Measurements from ENCODE around the gene WWOX.

Gene WWOX

DNA sequence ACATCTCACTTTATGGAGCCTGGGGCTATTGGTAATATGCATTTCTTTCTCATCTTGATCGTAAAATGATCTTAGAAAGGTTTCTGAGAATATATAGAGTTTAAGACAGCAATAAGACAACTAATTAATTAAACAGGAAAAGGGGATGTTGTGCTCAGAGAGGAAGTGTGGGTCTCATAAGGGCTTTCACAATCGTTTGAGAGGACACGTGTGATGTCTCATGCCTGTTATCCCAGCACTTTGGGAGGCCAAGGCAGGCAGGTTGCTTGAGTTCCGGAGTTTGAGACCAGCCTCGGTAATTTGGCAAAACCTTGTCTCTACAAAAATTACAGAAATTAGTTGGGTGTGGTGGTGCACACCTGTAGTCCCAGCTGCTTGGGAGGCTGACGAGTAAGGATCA lies 295.6 kb downstream of the WWOX start:
- DNase-seq (ENCODE audit: low read depth in 3 of 3): no peak

DNA sequence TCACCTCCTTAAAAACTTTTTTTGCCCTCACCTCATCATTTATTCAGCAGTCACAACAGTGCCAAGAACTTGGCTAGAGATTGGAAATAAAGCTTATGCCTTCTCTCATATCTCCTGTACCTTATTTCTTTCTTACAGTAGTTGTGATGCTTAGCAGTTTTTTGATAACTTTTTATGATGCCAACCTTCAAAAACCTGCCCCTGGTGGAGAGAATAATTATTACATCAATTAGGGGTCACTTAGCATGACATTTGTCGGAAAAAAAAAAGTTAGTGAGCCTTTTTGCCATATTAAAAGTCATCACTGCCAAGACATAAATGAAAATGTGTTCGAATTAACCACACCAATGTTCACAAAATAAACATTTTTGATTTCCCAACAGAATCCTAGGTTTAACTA lies 296.6 kb downstream of the WWOX start:
- no peak for DNase-seq (ENCODE audit: low read depth in 3 of 3)

- DNase-seq (ENCODE audit: low read depth in 3 of 3): no peak
These were observed 297.2 kb downstream of the WWOX start for GRCh38 chr16:78396673-78397072.

GRCh38 chr16:78399384-78399783 lies 299.9 kb downstream of the WWOX start:
- no peak for DNase-seq (ENCODE audit: low read depth in 3 of 3)

GRCh38 chr16:78402833-78403232 lies 303.4 kb downstream of the WWOX start:
- no peak for DNase-seq (ENCODE audit: low read depth in 3 of 3)

GRCh38 chr16:78405040-78405439 lies 305.6 kb downstream of the WWOX start:
- DNase-seq (ENCODE audit: low read depth in 3 of 3): no peak

DNA sequence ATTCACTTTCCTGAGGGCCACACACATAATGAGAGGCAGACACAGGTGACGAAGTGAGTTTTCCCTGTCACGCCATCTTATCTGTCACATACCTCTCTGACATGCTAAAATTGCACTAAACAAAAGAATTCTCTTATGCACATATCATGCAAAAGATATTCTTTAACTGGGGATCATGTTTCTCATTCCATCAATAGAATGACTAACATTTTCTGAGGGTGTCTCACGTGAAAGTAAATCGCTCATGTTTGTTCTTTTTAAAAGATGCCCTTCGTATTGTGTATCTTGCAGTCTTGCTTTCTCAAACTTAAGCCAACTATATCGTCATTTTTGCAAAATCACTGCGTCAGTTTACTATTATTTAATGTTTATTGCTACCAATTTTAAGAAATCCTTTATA lies 306.4 kb downstream of the WWOX start:
- no peak for DNase-seq (ENCODE audit: low read depth in 3 of 3)

DNA sequence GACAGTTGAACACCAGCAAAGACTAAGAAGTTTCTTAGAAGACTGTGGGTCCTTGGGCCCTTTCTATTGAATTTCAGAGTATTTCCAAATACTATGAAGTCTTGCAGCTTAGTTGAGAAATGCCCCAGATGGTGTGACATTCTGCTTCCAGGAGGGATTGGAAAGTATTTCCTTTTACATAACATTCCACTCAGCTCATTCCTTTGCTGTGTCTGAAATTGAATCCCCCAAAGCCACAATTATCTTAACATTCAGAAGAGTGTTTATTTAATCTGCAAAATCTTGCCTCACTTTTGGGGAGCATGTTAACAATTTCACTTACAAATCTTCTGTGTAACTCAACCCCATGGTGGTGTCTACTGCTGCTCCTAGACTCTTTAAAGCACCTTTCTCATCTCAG lies 307.7 kb downstream of the WWOX start:
- DNase-seq (ENCODE audit: low read depth in 3 of 3): no peak

- no peak for DNase-seq (ENCODE audit: low read depth in 3 of 3)
These were observed 314.2 kb downstream of the WWOX start for GRCh38 chr16:78413651-78414050.

GRCh38 chr16:78415013-78415412 lies 315.6 kb downstream of the WWOX start:
- DNase-seq (ENCODE audit: low read depth in 3 of 3): no peak

GRCh38 chr16:78415669-78416068 lies 316.2 kb downstream of the WWOX start:
- DNase-seq (ENCODE audit: low read depth in 3 of 3): no peak

DNA sequence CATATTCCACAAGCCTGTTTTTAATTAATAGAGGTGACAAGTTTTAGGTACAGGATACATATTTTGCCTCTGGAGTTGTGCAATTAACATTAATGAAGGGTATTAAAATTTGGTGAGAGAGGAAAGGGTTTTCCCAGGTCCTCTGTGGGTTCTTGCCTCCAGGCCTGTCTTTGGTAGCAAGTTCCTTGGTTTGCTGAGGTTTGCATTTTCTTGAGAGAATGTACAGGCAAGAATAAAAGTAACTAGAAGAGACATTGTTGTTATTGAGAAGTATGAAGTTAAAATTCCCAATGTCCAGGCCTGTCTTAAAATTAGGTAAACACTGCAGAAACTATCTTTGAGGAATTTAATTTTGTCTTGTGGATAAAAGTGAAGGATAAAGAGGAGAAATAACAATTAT lies 316.9 kb downstream of the WWOX start:
- no peak for DNase-seq (ENCODE audit: low read depth in 3 of 3)

- no peak for DNase-seq (ENCODE audit: low read depth in 3 of 3)
These were observed 321.8 kb downstream of the WWOX start for GRCh38 chr16:78421181-78421708.

DNA sequence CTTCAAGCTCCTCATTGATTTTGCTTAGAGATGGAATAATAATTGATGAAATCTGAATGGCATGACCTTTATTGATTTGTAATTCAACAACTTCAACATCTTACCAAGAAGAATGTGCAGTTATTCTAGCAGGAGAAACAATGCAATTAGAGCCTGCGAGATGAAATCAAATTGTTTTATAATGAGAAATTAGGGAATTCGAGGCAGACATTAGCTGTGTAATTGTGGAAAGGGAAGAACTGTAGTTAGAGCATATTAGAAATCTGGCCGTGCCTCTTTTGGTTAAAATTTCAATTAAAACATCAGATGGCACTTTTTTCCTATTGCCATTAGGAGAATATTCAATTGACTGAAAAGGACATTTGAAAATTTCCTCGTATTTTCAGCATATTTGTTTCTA lies 325.8 kb downstream of the WWOX start:
- no peak for DNase-seq (ENCODE audit: low read depth in 3 of 3)

DNA sequence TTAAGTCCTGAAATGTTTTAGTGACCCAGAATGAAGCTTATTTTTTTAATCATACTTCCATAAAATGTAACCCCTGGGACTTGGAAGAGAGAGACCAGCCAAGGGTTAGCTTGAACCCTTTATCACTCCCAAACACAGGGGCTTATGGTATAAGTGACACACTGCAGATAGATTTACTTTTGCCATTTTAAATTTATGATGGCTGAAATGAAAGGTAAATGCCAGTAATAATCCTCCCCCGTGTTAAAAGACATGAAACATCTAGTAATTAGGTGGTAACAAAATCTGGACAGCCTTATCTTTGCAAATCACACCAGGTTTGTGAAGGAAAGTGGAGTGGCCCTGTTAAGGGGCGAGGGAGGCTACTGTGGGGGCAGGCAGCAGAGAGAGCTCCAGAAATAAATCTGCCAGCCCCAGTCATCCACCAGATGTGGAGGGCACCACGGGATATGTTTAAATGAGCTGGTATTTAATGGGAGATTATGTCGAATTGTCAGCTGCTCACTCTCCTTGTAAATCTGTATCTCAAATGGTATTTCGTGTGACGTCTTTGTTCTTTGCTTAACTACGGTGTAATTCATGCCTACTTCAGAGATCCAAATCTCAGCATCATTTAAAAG lies 326.5 kb downstream of the WWOX start:
- no peak for DNase-seq (ENCODE audit: low read depth in 3 of 3)

- DNase-seq (ENCODE audit: low read depth in 3 of 3): no peak
These were observed 328.7 kb downstream of the WWOX start for GRCh38 chr16:78428193-78428592.

- no peak for DNase-seq (ENCODE audit: low read depth in 3 of 3)
These were observed 330.8 kb downstream of the WWOX start for GRCh38 chr16:78430281-78430680.

DNA sequence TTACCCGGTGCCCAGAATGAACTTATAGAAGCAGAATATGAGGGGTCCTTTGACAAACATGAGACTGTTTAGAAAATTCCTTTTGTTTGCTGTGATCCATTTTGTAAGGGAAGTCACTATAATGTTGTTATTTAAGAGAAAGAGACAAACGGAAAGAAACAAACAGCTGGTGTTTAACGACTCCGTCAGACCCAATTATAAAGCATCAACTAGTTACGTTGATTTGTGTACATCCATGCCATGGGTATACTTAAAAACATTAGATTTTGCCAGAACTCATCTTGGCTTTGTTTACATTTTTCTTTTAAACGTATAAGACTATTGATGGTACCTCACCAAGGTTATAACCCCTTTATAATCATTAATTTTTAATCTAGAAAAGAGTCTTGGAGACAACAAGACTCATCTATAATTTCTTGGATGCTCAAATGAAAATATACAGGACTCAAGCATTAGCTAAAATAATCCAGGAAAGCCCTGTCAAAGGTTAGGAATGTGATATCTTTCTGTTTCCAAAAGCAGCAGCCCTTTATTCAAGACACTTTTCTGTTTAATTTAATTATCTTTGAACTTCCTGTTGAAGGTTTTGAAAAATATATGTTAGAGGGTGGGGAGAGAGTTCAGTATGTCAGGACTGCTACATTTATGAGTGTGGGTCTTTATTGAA lies 331.7 kb downstream of the WWOX start:
- DNase-seq (ENCODE audit: low read depth in 3 of 3): no peak

GRCh38 chr16:78431701-78432100 lies 332.2 kb downstream of the WWOX start:
- DNase-seq (ENCODE audit: low read depth in 3 of 3): no peak

DNA sequence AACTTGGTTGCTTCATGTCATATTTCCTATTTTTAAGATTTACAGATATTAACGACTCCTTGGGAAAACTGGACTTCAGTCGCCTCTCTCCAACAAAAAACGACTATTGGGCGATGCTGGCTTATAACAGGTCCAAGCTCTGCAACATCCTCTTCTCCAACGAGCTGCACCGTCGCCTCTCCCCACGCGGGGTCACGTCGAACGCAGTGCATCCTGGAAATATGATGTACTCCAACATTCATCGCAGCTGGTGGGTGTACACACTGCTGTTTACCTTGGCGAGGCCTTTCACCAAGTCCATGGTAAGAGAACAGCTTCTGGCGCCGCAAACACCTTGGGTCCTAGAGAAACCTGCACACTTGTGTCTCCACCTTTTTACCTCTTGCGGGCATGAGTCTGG lies 333.0 kb downstream of the WWOX start:
- DNase-seq (ENCODE audit: low read depth in 3 of 3): no peak

DNA sequence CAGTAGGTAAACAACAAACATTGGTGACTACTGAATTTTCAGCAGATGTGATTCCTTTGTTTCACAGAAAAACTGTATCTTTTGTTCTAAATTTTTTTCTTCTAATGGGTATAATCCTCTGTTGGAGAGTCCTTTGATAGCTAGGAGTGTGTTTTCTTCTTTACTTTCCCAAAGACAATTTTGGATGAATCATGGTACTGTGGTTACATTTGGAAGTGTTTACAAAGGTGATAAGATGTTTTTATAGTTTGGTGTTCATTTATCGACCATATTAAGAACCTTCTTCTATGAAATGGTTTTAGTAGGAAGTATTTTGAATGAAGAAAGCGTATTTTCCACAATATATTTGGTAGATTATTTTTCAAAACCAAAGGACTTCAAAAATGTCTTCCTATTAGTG lies 333.7 kb downstream of the WWOX start:
- DNase-seq (ENCODE audit: low read depth in 3 of 3): no peak

DNA sequence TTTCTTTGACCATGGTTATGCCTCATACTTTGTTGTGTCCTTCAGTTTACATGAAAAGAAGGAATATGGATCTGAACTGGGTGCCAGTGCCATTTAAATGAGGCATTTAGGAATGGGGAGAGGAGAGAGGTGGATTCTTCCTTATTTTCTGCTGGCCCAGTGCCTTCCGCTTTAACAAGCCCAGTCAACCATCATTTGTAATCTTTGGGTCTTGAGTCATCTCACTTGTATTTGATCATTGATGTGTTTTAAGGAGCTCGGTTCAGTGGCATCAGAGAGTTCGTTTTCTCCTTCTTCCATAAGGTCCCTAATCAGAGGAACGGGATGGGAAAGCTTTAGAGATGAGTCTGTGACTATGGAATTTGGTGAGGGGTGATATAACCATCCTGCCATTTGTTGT lies 334.9 kb downstream of the WWOX start:
- DNase-seq (ENCODE audit: low read depth in 3 of 3): no peak

DNA sequence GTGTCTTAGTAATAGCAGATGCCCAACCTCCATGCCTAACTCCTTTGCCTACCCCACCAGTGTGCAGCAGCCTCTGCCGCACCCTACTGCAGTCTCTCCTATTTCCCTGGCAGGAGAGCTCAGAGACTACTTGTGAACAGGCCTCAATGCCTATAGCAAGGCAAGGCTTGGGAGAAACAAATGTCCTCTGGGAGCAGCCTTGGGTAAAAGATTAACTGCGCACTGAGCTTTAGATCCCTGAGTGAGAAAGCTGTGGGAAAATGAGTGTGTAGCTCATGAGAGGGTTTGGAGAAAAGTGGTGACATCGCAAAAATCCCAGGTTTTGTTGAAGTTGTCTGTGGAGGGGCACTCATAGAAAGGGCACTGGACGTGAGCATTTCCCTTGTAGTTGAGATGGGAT lies 335.8 kb downstream of the WWOX start:
- DNase-seq (ENCODE audit: low read depth in 3 of 3): no peak

- DNase-seq (ENCODE audit: low read depth in 3 of 3): no peak
These were observed 336.6 kb downstream of the WWOX start for GRCh38 chr16:78436023-78436422.
